ACHN (cell line): ENCODE data around the gene NHSL2.

Source experiments
- DNase-seq: peaks from one replicate; pipeline ENCODE4 v3.0.0-alpha.2; 2015
- in situ Hi-C: cut with HindIII; loops from 2 replicates; pipeline ENCODE4 v1.10.0; 2017; ENCODE audit warnings: low sequenced_read_pairs, low pct_ligation_motif_present, low pct_unique_long_range_greater_than_20kb

The NHSL2 gene

GRCh38 chrX:71919431-71919830 lies 8.8 kb downstream of the NHSL2 start:
- in situ Hi-C loops = no loop called here
- no peak for DNase-seq

GRCh38 chrX:71919886-71920285 lies 9.2 kb downstream of the NHSL2 start:
- in situ Hi-C loops = no loop called here

GRCh38 chrX:71922686-71923085 lies 12.0 kb downstream of the NHSL2 start:
- no peak for DNase-seq
- in situ Hi-C loops = no loop called here

More at GRCh38 chrX:71919886-71920285, 9.2 kb downstream of the NHSL2 start:
- no peak for DNase-seq

- in situ Hi-C loops = no loop called here
- no peak for DNase-seq
These were observed 12.9 kb downstream of the NHSL2 start for GRCh38 chrX:71923516-71923915.

- in situ Hi-C loops = no loop called here
- DNase-seq = no peak
These were observed 16.4 kb downstream of the NHSL2 start for GRCh38 chrX:71927040-71927439.

GRCh38 chrX:71928856-71929255 lies 18.2 kb downstream of the NHSL2 start:
- in situ Hi-C loops = no loop called here
- DNase-seq = no peak

- DNase-seq = no peak
- in situ Hi-C loops = no loop called here
These were observed 19.7 kb downstream of the NHSL2 start for GRCh38 chrX:71930298-71930697.

- in situ Hi-C loops = no loop called here
- DNase-seq = no peak
These were observed 24.8 kb downstream of the NHSL2 start for GRCh38 chrX:71935476-71935875.

- no peak for DNase-seq
- in situ Hi-C loops = no loop called here
These were observed 26.0 kb downstream of the NHSL2 start for GRCh38 chrX:71936632-71937031.

- in situ Hi-C loops = no loop called here
- no peak for DNase-seq
These were observed 27.7 kb downstream of the NHSL2 start for GRCh38 chrX:71938371-71938770.

GRCh38 chrX:71941145-71941544 lies 30.5 kb downstream of the NHSL2 start:
- DNase-seq = no peak
- in situ Hi-C loops = no loop called here

GRCh38 chrX:71941776-71942175 lies 31.1 kb downstream of the NHSL2 start:
- in situ Hi-C loops = no loop called here
- DNase-seq = peak; percentile 1

GRCh38 chrX:71944369-71944768 lies 33.7 kb downstream of the NHSL2 start:
- in situ Hi-C loops = no loop called here
- DNase-seq = no peak

- DNase-seq = no peak
- in situ Hi-C loops = no loop called here
These were observed 34.7 kb downstream of the NHSL2 start for GRCh38 chrX:71945237-71945805.

GRCh38 chrX:71949363-71949762 lies 38.7 kb downstream of the NHSL2 start:
- no peak for DNase-seq
- in situ Hi-C loops = no loop called here

GRCh38 chrX:71949844-71950445 lies 39.3 kb downstream of the NHSL2 start:
- in situ Hi-C loops = no loop called here
- no peak for DNase-seq

- DNase-seq = no peak
- in situ Hi-C loops = no loop called here
These were observed 42.7 kb downstream of the NHSL2 start for GRCh38 chrX:71953391-71953790.

GRCh38 chrX:71953946-71954345 lies 43.3 kb downstream of the NHSL2 start:
- no peak for DNase-seq
- in situ Hi-C loops = no loop called here

- DNase-seq = no peak
- in situ Hi-C loops = no loop called here
These were observed 43.8 kb downstream of the NHSL2 start for GRCh38 chrX:71954458-71954857.

GRCh38 chrX:71955530-71956120 lies 45.0 kb downstream of the NHSL2 start:
- DNase-seq = no peak
- in situ Hi-C loops = no loop called here
